Right atrium auricular region (tissue), 2 donors: Measurements from ENCODE around the gene GUCD1. TPM values are rescaled to one million over a fixed set of nuclear protein-coding genes. Genes with fewer than 3 reads are reported as not detected.

ENCODE experiments used
- DNase-seq: peaks from one replicate; pipeline ENCODE4 v3.0.0-alpha.2; 2019; ENCODE audit warnings: low spot score
- H3K27ac ChIP-seq, 2 donors: fragments of 200-600 bp; sonication (generic); 1 replicate in 1 of 2; 2 replicates in 1 of 2; pipeline ENCODE4 v1.5.1; 2016 to 2019
- H3K27me3 ChIP-seq, 2 donors: fragments of 200-600 bp; sonication (generic); one replicate each; pipeline versions ENCODE4 v1.5.1 to v1.6.0; 2017 to 2019
- H3K36me3 ChIP-seq: fragments of 200-600 bp; sonication (generic); one replicate; pipeline ENCODE4 v1.5.1; 2016
- H3K4me1 ChIP-seq, 2 donors: fragments of 200-600 bp; sonication (generic); one replicate each; pipeline versions ENCODE4 v1.5.1 to v1.6.0; 2017 to 2019
- H3K4me3 ChIP-seq, 2 donors: fragments of 200-600 bp; sonication (generic); 1 replicate in 1 of 2; 2 replicates in 1 of 2; pipeline ENCODE4 v1.5.1; 2017 to 2019; ENCODE audit warnings: mild to moderate bottlenecking in 1 of 2, moderate library complexity in 1 of 2
- H3K9me3 ChIP-seq, 2 donors: fragments of 200-600 bp; sonication (generic); one replicate each; pipeline ENCODE4 v1.5.1; 2019
- CTCF ChIP-seq, 2 donors: fragments of 200-600 bp; sonication (generic); IDR thresholded peaks; one replicate each; pipeline ENCODE4 v1.5.1; 2019; ENCODE audit warnings: antibody characterized with exemption in 2 of 2
- total RNA-seq, 2 donors: library from RNA; depleted of rRNA; stranded (reverse); fragments of >200 nt; gene quantifications; one replicate each; pipeline ENCODE4 v1.1.0, GENCODE V29; 2016

Gene GUCD1
- total RNA-seq, 2 donors from 2014 or later = 132 to 147 TPM

- no peak for TF ChIP-seq CTCF (IDR thresholded peaks at IDR 0.05)
- H3K27me3 ChIP-seq = no peaks in the 10 kb centered on the region
- H3K9me3 ChIP-seq = no peaks in the 10 kb centered on the region
- no peak for DNase-seq
- no peak overlapping the region for H3K27ac ChIP-seq
- peaks cover 14% of the 10 kb centered on the region for H3K36me3 ChIP-seq
- H3K4me1 ChIP-seq = peaks cover 0 to 21% of the 10 kb centered on the region in 2 donors
- H3K4me3 ChIP-seq = no peak overlapping the region
Observed at GRCh38 chr22:24588757-24589481, 34.0 kb upstream of the GUCD1 start.

- Histone ChIP-seq H3K4me1 (peaks cover 0 to 26% of the 10 kb centered on the region in 2 donors), H3K9me3 (no peaks in the 10 kb centered on the region), H3K4me3 (no peak overlapping the region), H3K36me3 (peaks cover 14% of the 10 kb centered on the region), H3K27ac (no peak overlapping the region), H3K27me3 (no peaks in the 10 kb centered on the region)
- DNase-seq = no peak
- TF ChIP-seq CTCF (IDR thresholded peaks at IDR 0.05) = no peak
Observed at GRCh38 chr22:24588381-24588756, 33.4 kb upstream of the GUCD1 start.

- TF ChIP-seq CTCF (IDR thresholded peaks at IDR 0.05) = no peak
- H3K27me3 ChIP-seq = no peaks in the 10 kb centered on the region
- no peaks in the 10 kb centered on the region for H3K9me3 ChIP-seq
- peaks cover 0 to 31% of the 10 kb centered on the region in 2 donors for H3K4me1 ChIP-seq
- H3K27ac ChIP-seq = no peak overlapping the region
- DNase-seq = no peak
- no peak overlapping the region for H3K4me3 ChIP-seq
- H3K36me3 ChIP-seq = peaks cover 14% of the 10 kb centered on the region
Observed at GRCh38 chr22:24587948-24588347, 33.0 kb upstream of the GUCD1 start.

- DNase-seq = no peak
- H3K4me1 ChIP-seq = peaks cover 0 to 31% of the 10 kb centered on the region in 2 donors
- H3K9me3 ChIP-seq = no peaks in the 10 kb centered on the region
- H3K27me3 ChIP-seq = no peaks in the 10 kb centered on the region
- H3K4me3 ChIP-seq = no peak overlapping the region
- no peak overlapping the region for H3K27ac ChIP-seq
- no peak for TF ChIP-seq CTCF (IDR thresholded peaks at IDR 0.05)
- peaks cover 14% of the 10 kb centered on the region for H3K36me3 ChIP-seq
Observed at GRCh38 chr22:24587251-24587650, 32.3 kb upstream of the GUCD1 start.

- peaks cover 14% of the 10 kb centered on the region for H3K36me3 ChIP-seq
- no peak for TF ChIP-seq CTCF (IDR thresholded peaks at IDR 0.05)
- DNase-seq = no peak
- no peaks in the 10 kb centered on the region for H3K27me3 ChIP-seq
- no peak overlapping the region for H3K4me3 ChIP-seq
- no peaks in the 10 kb centered on the region for H3K9me3 ChIP-seq
- H3K27ac ChIP-seq = no peak overlapping the region
- H3K4me1 ChIP-seq = peaks cover 0 to 24% of the 10 kb centered on the region in 2 donors
Observed at GRCh38 chr22:24585927-24586546, 31.1 kb upstream of the GUCD1 start.
